HG03108 (cell line): Measurements from ENCODE around the gene SCMH1.

Experiments used
- ATAC-seq: cut with Tn5 transposase; IDR thresholded peaks from one replicate; pipeline ENCODE4 v1.9.1; 2021; ENCODE audit warnings: moderate library complexity; ENCODE audit not compliant: unreplicated experiment

Gene SCMH1

GRCh38 chr1:40980453-40981121 lies 261.5 kb downstream of the SCMH1 start:
- ATAC-seq, result peak; percentile 7

DNA sequence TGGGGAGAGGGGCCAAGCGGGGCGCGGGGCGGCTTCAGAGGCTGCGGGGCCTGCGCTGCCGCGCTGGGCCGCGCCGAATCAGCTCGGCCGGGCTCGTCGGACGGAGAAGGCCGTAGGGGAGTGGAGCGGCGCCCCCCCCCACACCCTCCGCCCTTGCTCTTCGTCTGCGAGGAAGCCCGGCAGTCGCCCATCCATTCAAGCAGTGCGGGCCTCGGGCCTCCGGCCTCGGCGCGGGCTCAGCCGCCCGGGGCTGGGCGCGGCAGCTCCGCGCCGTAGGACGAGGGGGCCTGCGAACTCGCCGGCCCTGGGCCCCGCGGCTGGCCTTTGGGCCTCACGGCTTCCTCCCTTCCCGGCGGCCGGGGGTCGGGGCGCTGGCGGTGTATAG lies 262.0 kb downstream of the SCMH1 start:
- ATAC-seq, result peak; percentile 4

DNA sequence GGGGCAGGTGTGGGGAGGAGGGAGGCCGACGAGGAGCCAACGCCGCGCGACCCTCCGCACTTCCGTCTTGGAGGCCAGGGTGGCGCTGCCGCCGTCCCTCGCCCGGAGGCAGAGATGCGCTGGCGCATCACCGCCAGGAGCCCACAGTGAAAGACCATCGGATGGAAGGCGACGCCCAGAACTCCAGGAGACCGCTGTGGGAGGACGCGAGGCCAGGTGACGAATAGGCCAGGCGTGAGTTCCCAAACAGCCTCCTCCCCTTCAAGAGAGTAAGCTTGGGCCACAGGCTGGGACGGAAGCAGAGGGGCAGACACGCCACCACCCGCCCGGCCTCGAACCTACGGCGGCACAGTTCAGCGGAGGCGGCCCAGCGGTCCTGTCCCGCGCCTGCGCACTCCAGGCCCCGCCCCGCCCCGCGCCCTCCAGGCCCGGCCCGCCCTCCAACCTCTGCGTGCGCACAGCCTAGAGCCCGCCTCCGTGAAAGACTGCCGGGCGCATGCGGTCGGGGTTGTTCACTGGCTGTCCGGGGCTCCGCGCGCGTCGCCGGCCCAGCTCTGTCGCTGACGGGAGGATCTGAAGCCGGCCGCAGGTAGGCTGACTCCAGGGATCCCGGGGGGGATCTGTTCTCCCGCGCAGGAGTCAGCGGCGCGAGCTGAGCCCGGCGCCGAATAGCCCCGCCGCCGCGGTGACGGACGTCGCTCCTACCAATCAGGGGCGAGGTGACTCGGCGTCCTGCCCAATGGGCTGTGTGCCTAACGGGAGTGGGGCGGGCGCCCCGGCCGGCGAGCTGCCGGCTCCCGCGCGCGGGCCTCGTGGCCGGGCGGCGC lies 262.7 kb downstream of the SCMH1 start, which contains the start of gene CTPS1:
Gene CTPS1, plus strand, starts transcription at position 456 of the 827 bp plus-strand sequence. CDS start 3,595 bp downstream, outside the sequence.
- peak; percentile 83 for ATAC-seq

DNA sequence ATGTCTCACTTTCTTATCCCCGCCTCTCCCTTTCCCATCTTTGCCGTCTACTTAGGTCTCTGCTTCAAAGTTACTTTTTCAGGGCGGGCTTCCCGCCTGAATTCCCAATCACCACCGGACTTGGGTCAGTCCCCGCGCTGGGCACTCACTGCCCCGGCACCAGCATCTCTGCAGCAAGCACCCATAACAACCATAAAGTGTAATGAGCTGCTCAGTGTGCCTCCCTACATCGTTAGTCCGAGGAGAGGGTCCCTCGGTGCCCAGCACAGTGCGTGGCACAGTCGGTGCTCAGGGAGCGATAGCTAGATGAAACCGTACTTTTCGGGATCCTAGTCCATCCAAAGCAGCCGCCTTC lies 263.2 kb downstream of the SCMH1 start:
- ATAC-seq, result no peak

DNA sequence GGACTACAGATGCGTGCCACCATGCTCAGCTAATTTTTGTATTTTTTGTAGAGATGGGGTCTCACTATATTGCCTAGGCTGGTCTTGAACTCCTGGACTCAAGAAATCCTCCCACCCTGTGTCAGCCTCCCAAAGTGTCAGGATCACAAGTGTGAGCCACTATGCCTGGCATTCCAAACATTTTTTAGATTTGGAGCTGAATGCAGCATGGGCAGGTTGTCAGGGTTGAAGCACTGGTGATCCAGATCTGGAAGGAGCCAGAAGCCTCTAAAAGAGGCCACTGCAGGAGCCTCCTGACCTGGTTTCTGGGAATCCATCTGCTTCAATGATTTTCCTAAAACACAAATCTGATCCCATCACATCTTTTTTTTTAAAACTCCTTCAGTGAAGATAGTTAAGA lies 264.4 kb downstream of the SCMH1 start:
- no peak for ATAC-seq
